CD4-positive, alpha-beta memory T cell (primary cell): ENCODE measurements around the gene UHRF1. TPM values are rescaled to one million over a fixed set of nuclear protein-coding genes. Genes with fewer than 3 reads are reported as not detected.
A peak's percentile ranks its signal among the peaks of the same experiment; 100 is the strongest.

Experiments used
- CTCF ChIA-PET: fragments of 350-600 bp; sonication (Branson Sonifier 250); formaldehyde crosslinking; loops from one replicate; lab custom pipeline; 2021; ENCODE audit warnings: inconsistent platforms; ENCODE audit not compliant: partially characterized antibody; lab: Charles Lee
- POLR2A ChIA-PET: fragments of 350-600 bp; sonication (Branson Sonifier 250); formaldehyde crosslinking; loops from one replicate; lab custom pipeline; 2021; ENCODE audit not compliant: partially characterized antibody; lab: Charles Lee
- DNase-seq, 5 donors: peaks; one replicate each; pipeline versions ENCODE4 v3.0.0 to v3.0.0-alpha.2; 2020 to 2022; ENCODE audit warnings: mixed read lengths in 1 of 5
- H3K27ac ChIP-seq: one replicate; pipeline ENCODE4 v1.7.0; 2013; ENCODE audit warnings: low read depth, low read length
- H3K27me3 ChIP-seq: 2 replicates; pipeline ENCODE4 v1.7.0; 2013; ENCODE audit warnings: mild to moderate bottlenecking, low read length, moderate library complexity; ENCODE audit not compliant: insufficient read depth
- H3K36me3 ChIP-seq: 2 replicates; pipeline ENCODE4 v1.7.0; 2013; ENCODE audit warnings: mild to moderate bottlenecking, low read length, moderate library complexity; ENCODE audit not compliant: insufficient read depth
- H3K4me1 ChIP-seq: 2 replicates; pipeline ENCODE4 v1.7.0; 2013; ENCODE audit warnings: mild to moderate bottlenecking, low read length, moderate library complexity; ENCODE audit not compliant: insufficient read depth
- H3K4me3 ChIP-seq, 2 donors: one replicate each; pipeline ENCODE4 v1.7.0; 2013; ENCODE audit warnings: low read length in 2 of 2, mild to moderate bottlenecking in 1 of 2
- H3K9me3 ChIP-seq, 2 donors: one replicate each; pipeline ENCODE4 v1.7.0; 2013; ENCODE audit warnings: low read length in 2 of 2, control low read depth in 1 of 2; ENCODE audit not compliant: control insufficient read depth in 1 of 2
- H3K27ac Mint-ChIP-seq, 7 donors: one replicate each; pipeline ENCODE4 v1.8.0; 2020 to 2021; ENCODE audit warnings: mixed read lengths in 7 of 7, mild to moderate bottlenecking in 6 of 7, inconsistent platforms in 3 of 7, moderate library complexity in 3 of 7
- H3K27me3 Mint-ChIP-seq, 2 donors: one replicate each; pipeline ENCODE4 v1.8.0; 2020 to 2021; ENCODE audit warnings: mixed read lengths in 2 of 2
- H3K36me3 Mint-ChIP-seq, 2 donors: one replicate each; pipeline ENCODE4 v1.8.0; 2020 to 2021; ENCODE audit warnings: mixed read lengths in 2 of 2, inconsistent platforms in 1 of 2, mild to moderate bottlenecking in 1 of 2
- H3K4me1 Mint-ChIP-seq, 4 donors: one replicate each; pipeline ENCODE4 v1.8.0; 2020 to 2021; ENCODE audit warnings: mixed read lengths in 4 of 4, mild to moderate bottlenecking in 1 of 4
- H3K4me3 Mint-ChIP-seq, 8 donors: one replicate each; pipeline ENCODE4 v1.8.0; 2020 to 2021; ENCODE audit warnings: mixed read lengths in 8 of 8, mild to moderate bottlenecking in 7 of 8, moderate library complexity in 6 of 8, inconsistent platforms in 3 of 8
- H3K9me3 Mint-ChIP-seq, 8 donors: one replicate each; pipeline ENCODE4 v1.8.0; 2020 to 2021; ENCODE audit warnings: mixed read lengths in 8 of 8, mild to moderate bottlenecking in 5 of 8, inconsistent platforms in 3 of 8, moderate library complexity in 1 of 8
- intact Hi-C: fragments of 100-400 bp; cut with micrococcal nuclease; formaldehyde crosslinking; loops from one replicate; pipeline ENCODE4 v1.15.1; 2023
- polyA plus RNA-seq, 2 donors: library from polyadenylated mRNA; unstranded; fragments of 300-500 nt; fragmentation: Illumina TruSeq; gene quantifications; one replicate each; pipeline ENCODE4 v1.2.3, GENCODE V29; 2021
- total RNA-seq, 2 experiments: library from RNA; stranded (reverse); gene quantifications; one replicate each; pipeline ENCODE4 v1.2.3, GENCODE V29; 2021

UHRF1 gene
- total and polyA plus RNA-seq, 4 experiments from 2014 or later = 0.11 to 0.22 (median 0.15) TPM; not detected in 1

DNA sequence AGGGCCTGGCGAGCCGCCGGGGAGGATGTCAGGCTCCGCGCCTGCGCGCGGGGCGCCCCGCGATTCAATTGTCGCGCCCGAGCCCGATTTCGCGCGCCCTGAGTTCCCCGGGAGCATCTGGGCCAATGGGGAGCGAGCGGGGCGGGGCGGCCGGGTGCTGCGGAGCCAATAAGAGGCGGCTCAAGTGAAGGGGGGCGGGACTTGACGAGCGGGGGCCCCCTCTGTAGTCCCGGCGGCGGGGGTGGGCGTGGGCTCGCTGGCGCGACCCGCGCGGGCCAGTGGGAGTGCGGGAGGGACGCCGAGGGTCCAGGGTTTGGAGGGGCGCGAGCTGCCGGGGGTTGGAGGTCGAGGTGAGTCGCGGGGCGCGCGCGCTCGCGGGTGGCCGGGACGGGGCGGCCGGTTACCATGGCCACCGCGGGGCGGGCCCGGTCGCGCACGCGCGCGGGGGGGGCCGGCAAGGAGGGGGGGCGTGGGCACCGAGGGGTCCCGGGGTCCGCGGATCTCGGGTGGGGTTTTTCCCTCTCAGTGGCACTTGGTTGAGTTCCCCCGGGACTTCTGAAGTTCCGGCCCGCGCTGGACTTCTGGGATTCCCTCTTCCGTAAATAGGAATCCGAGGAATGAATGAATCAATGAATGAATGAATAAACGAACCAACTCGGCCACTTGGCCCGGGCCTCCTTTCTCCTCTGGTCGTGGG, 744 bp downstream of the UHRF1 start:
- peaks cover 0 to 5% of the 10 kb centered on the region in 2 donors for H3K36me3 Mint-ChIP-seq
- H3K27ac ChIP-seq = peak overlapping the region; percentile 33
- H3K27ac Mint-ChIP-seq = peak overlapping the region in 5 of 7 donors; percentile 14 to 98 (median 66)
- peaks cover 57% of the 10 kb centered on the region for H3K4me1 ChIP-seq
- H3K4me1 Mint-ChIP-seq = peaks cover 23 to 55% (median 44%) of the 10 kb centered on the region in 4 donors
- intact Hi-C loops = no loop called here
- no peaks in the 10 kb centered on the region for H3K9me3 ChIP-seq
- peak; percentile 92 to 95 (median 93) for DNase-seq
- peak overlapping the region; percentile 84 to 100 (median 92) for H3K4me3 Mint-ChIP-seq
- H3K4me3 ChIP-seq = peak overlapping the region; percentile 49 to 71
- H3K9me3 Mint-ChIP-seq = no peaks in the 10 kb centered on the region
- ChIA-PET CTCF (interaction anchor here (1.2 to 6.8 kb wide), 3 partner anchors 16 to 60 kb away, joined by 3 to 225 read pairs (median 7); partner anchors contain the start of gene PLIN3), POLR2A (interaction anchor here (1.6 kb wide), 1 partner anchor 119 kb away, joined by 3 read pairs; the partner anchor contains the start of gene FEM1A)
- H3K27me3 ChIP-seq = no peaks in the 10 kb centered on the region
- no peaks in the 10 kb centered on the region for H3K27me3 Mint-ChIP-seq
- H3K36me3 ChIP-seq = no peaks in the 10 kb centered on the region

DNA sequence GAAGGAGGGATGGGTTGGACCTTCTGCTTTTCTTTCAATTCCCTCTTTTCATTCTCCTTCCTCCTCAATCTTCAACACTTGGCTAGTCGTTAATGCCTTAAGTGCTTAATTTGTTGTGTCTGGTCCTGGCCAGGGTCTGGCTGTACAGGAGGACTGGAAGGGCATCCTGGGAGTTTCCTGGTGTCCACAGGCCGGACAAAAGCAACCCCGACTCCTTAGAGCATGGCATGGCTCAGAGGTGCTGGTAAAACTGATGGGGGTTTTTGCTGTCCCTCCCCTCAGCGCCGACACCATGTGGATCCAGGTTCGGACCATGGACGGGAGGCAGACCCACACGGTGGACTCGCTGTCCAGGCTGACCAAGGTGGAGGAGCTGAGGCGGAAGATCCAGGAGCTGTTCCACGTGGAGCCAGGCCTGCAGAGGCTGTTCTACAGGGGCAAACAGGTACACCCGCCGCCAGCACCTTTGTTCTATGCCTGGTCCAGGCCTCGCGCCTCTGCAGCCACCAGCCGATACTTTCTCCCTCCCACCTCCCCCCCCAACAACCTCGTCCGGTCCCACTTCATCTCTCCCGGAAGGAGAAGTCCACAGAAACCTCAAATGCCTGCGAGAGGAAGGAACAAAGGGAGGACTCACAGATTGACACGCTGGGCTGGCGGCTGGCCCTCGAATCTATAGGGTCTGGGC, 1.4 kb downstream of the UHRF1 start:
- Mint-ChIP-seq H3K27me3 (no peaks in the 10 kb centered on the region), H3K4me1 (peaks cover 24 to 62% (median 49%) of the 10 kb centered on the region in 4 donors), H3K9me3 (no peaks in the 10 kb centered on the region), H3K4me3 (peak overlapping the region; percentile 84 to 100 (median 92)), H3K36me3 (peaks cover 0 to 5% of the 10 kb centered on the region in 2 donors), H3K27ac (peak overlapping the region; percentile 66 to 98 (median 90))
- CTCF ChIA-PET = interaction anchor here (0.6 to 6.8 kb wide), 19 partner anchors 8 to 487 kb away, joined by 3 to 225 read pairs (median 7); partner anchors contain the start of genes ARRDC5, KDM4B and PLIN3
- H3K27me3 ChIP-seq = no peaks in the 10 kb centered on the region
- DNase-seq = no peak
- no peaks in the 10 kb centered on the region for H3K36me3 ChIP-seq
- intact Hi-C loops = loop anchor here (1.0 kb wide), 2 partner anchors 38 to 99 kb away; no protein-coding TSS in a partner anchor
- H3K27ac ChIP-seq = peak overlapping the region; percentile 33
- peak overlapping the region; percentile 49 to 71 for H3K4me3 ChIP-seq
- POLR2A ChIA-PET = interaction anchor here (1.2 to 7.4 kb wide), 6 partner anchors 39 to 119 kb away, joined by 3 to 113 read pairs (median 6); partner anchors contain the start of genes FEM1A, KDM4B and PLIN3
- no peaks in the 10 kb centered on the region for H3K9me3 ChIP-seq
- H3K4me1 ChIP-seq = peaks cover 64% of the 10 kb centered on the region

DNA sequence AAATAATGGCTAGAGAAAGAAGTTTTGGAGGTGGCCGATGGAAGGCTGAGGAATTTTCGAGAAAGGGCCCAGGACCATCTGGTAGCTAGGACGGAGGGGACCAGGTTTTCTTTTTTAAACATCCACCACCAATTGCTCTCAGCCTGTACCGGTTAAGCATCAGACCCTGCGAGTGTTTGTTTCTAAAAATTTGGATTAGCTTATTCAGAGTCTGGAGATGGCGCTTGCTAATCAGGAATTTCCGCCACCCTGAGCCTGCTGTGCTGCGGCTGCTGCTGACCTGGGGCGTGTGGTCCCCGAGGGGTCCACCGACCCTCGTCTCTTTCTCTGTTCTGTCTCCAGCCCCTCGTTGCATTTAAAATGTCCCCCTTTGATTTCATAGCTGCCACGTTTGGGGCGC, 2.0 kb downstream of the UHRF1 start:
- CTCF ChIA-PET = interaction anchor here (0.6 to 6.8 kb wide), 21 partner anchors 8 to 486 kb away, joined by 3 to 225 read pairs (median 6); partner anchors contain the start of genes ARRDC5, KDM4B and PLIN3
- H3K36me3 ChIP-seq = no peaks in the 10 kb centered on the region
- DNase-seq = no peak
- intact Hi-C loops = loop anchor here (1.0 kb wide), 2 partner anchors 39 to 100 kb away; no protein-coding TSS in a partner anchor
- H3K4me3 ChIP-seq = peak overlapping the region; percentile 49 to 71
- no peaks in the 10 kb centered on the region for H3K27me3 ChIP-seq
- Mint-ChIP-seq H3K4me1 (peaks cover 26 to 67% (median 51%) of the 10 kb centered on the region in 4 donors), H3K27me3 (no peaks in the 10 kb centered on the region), H3K27ac (peak overlapping the region; percentile 88 to 98 (median 92)), H3K36me3 (peaks cover 0 to 5% of the 10 kb centered on the region in 2 donors), H3K9me3 (no peaks in the 10 kb centered on the region), H3K4me3 (peak overlapping the region; percentile 84 to 100 (median 92))
- H3K27ac ChIP-seq = peak overlapping the region; percentile 33
- no peaks in the 10 kb centered on the region for H3K9me3 ChIP-seq
- POLR2A ChIA-PET = interaction anchor here (1.2 to 7.4 kb wide), 7 partner anchors 39 to 120 kb away, joined by 3 to 113 read pairs (median 7); partner anchors contain the start of genes FEM1A, KDM4B and PLIN3
- H3K4me1 ChIP-seq = peaks cover 70% of the 10 kb centered on the region

DNA sequence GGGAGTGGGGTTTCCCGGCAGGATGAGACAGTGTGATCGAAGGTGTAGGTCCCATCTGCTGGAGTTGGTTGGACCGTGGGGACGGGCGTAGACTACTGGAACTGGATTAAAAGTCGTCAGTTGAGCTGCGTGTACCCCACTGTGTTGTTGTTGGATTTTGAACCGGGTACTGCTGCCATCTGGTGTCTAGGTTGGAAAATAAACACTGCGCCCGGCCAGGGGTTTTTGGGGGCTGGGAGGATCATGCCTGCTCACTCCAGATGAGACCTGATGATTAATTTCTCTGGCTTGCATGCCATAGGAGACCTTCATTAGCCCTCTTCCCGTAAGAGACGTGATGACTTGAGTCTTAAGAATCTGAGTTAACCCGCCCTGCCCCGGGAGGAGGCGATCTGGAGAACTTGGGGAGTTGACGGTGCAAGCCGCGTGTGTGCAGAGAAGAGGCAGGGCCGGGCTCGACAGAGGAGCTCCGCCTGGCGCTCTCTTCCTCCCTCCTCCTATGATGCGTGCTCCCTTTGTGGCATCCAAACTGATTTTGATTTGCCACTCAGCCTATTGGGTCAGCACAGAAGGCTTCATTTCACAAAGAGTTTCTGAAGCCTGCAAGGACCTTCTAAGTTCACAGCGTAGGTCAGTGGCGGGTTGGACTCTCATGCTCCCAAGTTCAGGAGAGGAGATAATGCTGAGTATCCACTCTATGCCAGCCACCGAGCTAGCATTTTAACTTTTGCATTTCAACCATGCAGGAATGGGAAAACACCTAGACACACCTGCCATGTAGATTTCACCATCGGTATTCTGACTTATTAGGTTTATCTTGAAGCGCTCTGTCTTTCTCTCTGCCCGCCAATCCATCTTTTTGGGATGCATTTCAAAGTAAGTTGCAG, 2.7 kb downstream of the UHRF1 start:
- Mint-ChIP-seq H3K27ac (peak overlapping the region; percentile 90 to 98 (median 92)), H3K36me3 (peaks cover 0 to 6% of the 10 kb centered on the region in 2 donors), H3K4me3 (peak overlapping the region; percentile 84 to 100 (median 92)), H3K4me1 (peaks cover 30 to 73% (median 55%) of the 10 kb centered on the region in 4 donors), H3K27me3 (no peaks in the 10 kb centered on the region), H3K9me3 (no peaks in the 10 kb centered on the region)
- Histone ChIP-seq H3K27me3 (no peaks in the 10 kb centered on the region), H3K4me3 (peak overlapping the region; percentile 49 to 71), H3K36me3 (no peaks in the 10 kb centered on the region), H3K9me3 (no peaks in the 10 kb centered on the region), H3K4me1 (peaks cover 77% of the 10 kb centered on the region), H3K27ac (peak overlapping the region; percentile 33)
- ChIA-PET CTCF (interaction anchor here (0.6 to 6.8 kb wide), 29 partner anchors 8 to 182 kb away, joined by 3 to 225 read pairs (median 5); partner anchors contain the start of genes ARRDC5, KDM4B, PLIN3 and TICAM1), POLR2A (interaction anchor here (0.6 to 7.4 kb wide), 12 partner anchors 40 to 121 kb away, joined by 3 to 113 read pairs (median 4); partner anchors contain the start of genes FEM1A, KDM4B and PLIN3)
- intact Hi-C loops = loop anchor here (1.0 kb wide), 2 partner anchors 40 to 101 kb away; no protein-coding TSS in a partner anchor
- peak; percentile 69 to 80 (median 72) for DNase-seq

- Histone ChIP-seq H3K36me3 (no peaks in the 10 kb centered on the region), H3K4me1 (peaks cover 72% of the 10 kb centered on the region), H3K27ac (peak overlapping the region; percentile 62), H3K27me3 (no peaks in the 10 kb centered on the region), H3K4me3 (peak overlapping the region; percentile 53 to 55), H3K9me3 (no peaks in the 10 kb centered on the region)
- peak overlapping the region; percentile 94 to 100 (median 100) for H3K4me3 Mint-ChIP-seq
- peak in 2 of 5 donors; percentile 15 to 60 for DNase-seq
- intact Hi-C loops = no loop called here
- H3K36me3 Mint-ChIP-seq = peaks cover 0 to 5% of the 10 kb centered on the region in 2 donors
- no peaks in the 10 kb centered on the region for H3K27me3 Mint-ChIP-seq
- H3K9me3 Mint-ChIP-seq = no peaks in the 10 kb centered on the region
- peaks cover 32 to 69% (median 49%) of the 10 kb centered on the region in 4 donors for H3K4me1 Mint-ChIP-seq
- CTCF ChIA-PET = interaction anchor here (1.2 to 6.8 kb wide), 9 partner anchors 43 to 123 kb away, joined by 3 to 225 read pairs (median 5); partner anchors contain the start of genes FEM1A, KDM4B and PLIN3
- peak overlapping the region; percentile 93 to 100 (median 98) for H3K27ac Mint-ChIP-seq
- POLR2A ChIA-PET = interaction anchor here (0.8 to 7.4 kb wide), 7 partner anchors 8 to 123 kb away, joined by 3 to 113 read pairs (median 4); partner anchors contain the start of genes FEM1A, KDM4B and PLIN3
Observed at GRCh38 chr19:4913996-4914735, 4.9 kb downstream of the UHRF1 start.
